Testis (tissue), 3 donors: ENCODE measurements around the gene CRABP2. TPM values are rescaled to one million over a fixed set of nuclear protein-coding genes. Genes with fewer than 3 reads are reported as not detected.
A peak's percentile ranks its signal among the peaks of the same experiment; 100 is the strongest.

Source experiments
- DNase-seq: peaks from one replicate; pipeline ENCODE4 v3.0.0-alpha.2; 2019
- H3K27ac ChIP-seq, 2 donors: fragments of 200-600 bp; sonication (generic); one replicate each; pipeline ENCODE4 v1.5.1; 2019
- H3K27me3 ChIP-seq: fragments of 200-600 bp; sonication (generic); one replicate; pipeline ENCODE4 v1.5.1; 2019
- H3K36me3 ChIP-seq: fragments of 200-600 bp; sonication (generic); one replicate; pipeline ENCODE4 v1.5.1; 2017; ENCODE audit warnings: low read depth; ENCODE audit errors: missing control alignments
- H3K4me1 ChIP-seq: fragments of 200-600 bp; sonication (generic); one replicate; pipeline ENCODE4 v1.5.1; 2019
- H3K4me3 ChIP-seq, 2 donors: fragments of 200-600 bp; sonication (generic); one replicate each; pipeline ENCODE4 v1.5.1; 2017 to 2019
- H3K9me3 ChIP-seq: fragments of 200-600 bp; sonication (generic); one replicate; pipeline ENCODE4 v1.5.1; 2017
- POLR2A ChIP-seq: fragments of 450-650 bp; IDR thresholded peaks from one replicate; pipeline ENCODE4 v1.6.1; 2017; ENCODE audit warnings: antibody characterized with exemption, mild to moderate bottlenecking, moderate library complexity
- WGBS, 2 donors: methylation state at CpG; one replicate each; pipeline ENCODE4 v1.1.5; 2018; 5-methylcytosine and 5-hydroxymethylcytosine counted together
- intact Hi-C: fragments of 100-400 bp; cut with DNase I; formaldehyde crosslinking; loops from one replicate; pipeline ENCODE4 v1.15.1; 2023; ENCODE audit warnings: low total_unique reads
- polyA plus RNA-seq: library from polyadenylated mRNA; stranded (reverse); fragments of 350-450 nt; fragmentation: Illumina TruSeq; extraction: RNeasy Lipid Tissue Mini Kit (QIAGEN cat#74804); gene quantifications from one replicate; pipeline ENCODE4 v1.2.3, GENCODE V29; 2014; ENCODE audit warnings: low read depth, low replicate concordance; ENCODE audit not compliant: insufficient read depth
- total RNA-seq, 2 donors: library from RNA; depleted of rRNA; stranded (reverse); fragments of >200 nt; gene quantifications; one replicate each; pipeline ENCODE4 v1.2.3, GENCODE V29; 2016
- TF ChIP-seq, protein P1 (sequence below), 3 experiments: fragments of 450-650 bp in 2 of 3; fragments of 200-600 bp in 1 of 3; sonication (generic) in 1 of 3; IDR thresholded peaks; one replicate each; pipeline ENCODE4 v1.5.1; 2016 to 2019; ENCODE audit warnings: antibody characterized with exemption in 3 of 3, mild to moderate bottlenecking in 2 of 3, moderate library complexity in 1 of 3

The CRABP2 gene
- total and polyA plus RNA-seq, 3 donors from 2014 or later = 2.1 to 21.0 (median 6.8) TPM

DNA sequence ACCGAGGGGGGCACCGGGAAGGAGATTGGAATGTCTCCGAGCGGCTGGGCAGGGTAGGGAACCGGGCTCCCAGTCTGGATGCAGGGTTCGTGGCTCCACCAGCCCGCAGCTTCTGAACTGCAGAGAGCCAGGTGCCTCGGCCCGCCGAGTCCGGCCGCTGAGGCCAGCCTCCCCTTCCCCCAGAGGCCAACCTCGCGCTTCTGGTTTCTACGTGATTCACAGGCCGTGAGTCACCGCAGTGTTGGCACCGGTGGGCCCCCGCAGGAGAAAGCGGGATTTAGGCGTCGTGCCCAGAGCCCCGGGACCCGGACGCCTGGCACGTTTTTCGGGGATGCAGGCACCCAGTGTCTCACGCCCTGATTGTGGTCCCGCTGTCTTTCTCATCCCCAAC, 458 bp downstream of the CRABP2 start:
- no peak for DNase-seq
- WGBS, 2 donors = 2 to 4% methylated on average over 28 to 29 of the region's 29 CpGs
- Histone ChIP-seq H3K4me3 (peak overlapping the region; percentile 34 to 58), H3K27ac (no peak overlapping the region), H3K36me3 (no peaks in the 10 kb centered on the region), H3K27me3 (no peaks in the 10 kb centered on the region), H3K4me1 (peaks cover 32% of the 10 kb centered on the region), H3K9me3 (no peaks in the 10 kb centered on the region)
- intact Hi-C loops = no loop called here
- TF ChIP-seq POLR2A = no peak
- TF ChIP-seq, protein P1, sequence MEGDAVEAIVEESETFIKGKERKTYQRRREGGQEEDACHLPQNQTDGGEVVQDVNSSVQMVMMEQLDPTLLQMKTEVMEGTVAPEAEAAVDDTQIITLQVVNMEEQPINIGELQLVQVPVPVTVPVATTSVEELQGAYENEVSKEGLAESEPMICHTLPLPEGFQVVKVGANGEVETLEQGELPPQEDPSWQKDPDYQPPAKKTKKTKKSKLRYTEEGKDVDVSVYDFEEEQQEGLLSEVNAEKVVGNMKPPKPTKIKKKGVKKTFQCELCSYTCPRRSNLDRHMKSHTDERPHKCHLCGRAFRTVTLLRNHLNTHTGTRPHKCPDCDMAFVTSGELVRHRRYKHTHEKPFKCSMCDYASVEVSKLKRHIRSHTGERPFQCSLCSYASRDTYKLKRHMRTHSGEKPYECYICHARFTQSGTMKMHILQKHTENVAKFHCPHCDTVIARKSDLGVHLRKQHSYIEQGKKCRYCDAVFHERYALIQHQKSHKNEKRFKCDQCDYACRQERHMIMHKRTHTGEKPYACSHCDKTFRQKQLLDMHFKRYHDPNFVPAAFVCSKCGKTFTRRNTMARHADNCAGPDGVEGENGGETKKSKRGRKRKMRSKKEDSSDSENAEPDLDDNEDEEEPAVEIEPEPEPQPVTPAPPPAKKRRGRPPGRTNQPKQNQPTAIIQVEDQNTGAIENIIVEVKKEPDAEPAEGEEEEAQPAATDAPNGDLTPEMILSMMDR (IDR thresholded peaks at IDR 0.05) = no peak

DNA sequence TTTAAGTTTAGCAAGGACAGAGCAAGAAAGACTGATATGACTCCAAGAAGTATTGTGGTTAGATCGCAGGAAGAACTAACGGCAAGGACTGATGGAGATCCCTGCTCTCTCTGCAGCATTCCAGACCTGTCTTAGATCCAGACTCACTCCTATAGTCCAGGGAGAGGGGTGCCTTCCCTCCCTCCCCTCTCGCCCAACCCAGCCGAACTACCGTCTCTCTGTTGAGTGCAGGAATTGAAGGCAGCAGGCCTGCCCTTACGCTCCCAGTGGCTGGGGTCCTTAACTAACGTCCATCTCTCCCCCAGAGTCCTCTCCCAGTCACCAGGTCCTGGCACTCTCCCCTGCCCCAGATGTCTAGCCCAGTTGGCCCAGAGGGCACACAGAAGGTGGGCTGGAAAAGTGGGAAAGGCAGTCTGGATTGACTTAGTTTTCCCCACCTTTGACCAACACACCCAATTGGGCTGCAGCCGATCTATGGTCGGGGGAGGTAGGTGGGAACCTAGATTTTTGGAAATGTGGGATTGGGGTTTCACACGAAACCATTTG, 1.1 kb downstream of the CRABP2 start:
- intact Hi-C loops = no loop called here
- WGBS, 2 donors = 41 to 51% methylated on average over 6 to 10 of the region's 10 CpGs
- Histone ChIP-seq H3K27ac (no peak overlapping the region), H3K27me3 (no peaks in the 10 kb centered on the region), H3K4me3 (no peak overlapping the region), H3K4me1 (peaks cover 32% of the 10 kb centered on the region), H3K36me3 (no peaks in the 10 kb centered on the region), H3K9me3 (no peaks in the 10 kb centered on the region)
- DNase-seq = no peak
- TF ChIP-seq POLR2A = no peak
- TF ChIP-seq, protein P1 (IDR thresholded peaks at IDR 0.05) = no peak

DNA sequence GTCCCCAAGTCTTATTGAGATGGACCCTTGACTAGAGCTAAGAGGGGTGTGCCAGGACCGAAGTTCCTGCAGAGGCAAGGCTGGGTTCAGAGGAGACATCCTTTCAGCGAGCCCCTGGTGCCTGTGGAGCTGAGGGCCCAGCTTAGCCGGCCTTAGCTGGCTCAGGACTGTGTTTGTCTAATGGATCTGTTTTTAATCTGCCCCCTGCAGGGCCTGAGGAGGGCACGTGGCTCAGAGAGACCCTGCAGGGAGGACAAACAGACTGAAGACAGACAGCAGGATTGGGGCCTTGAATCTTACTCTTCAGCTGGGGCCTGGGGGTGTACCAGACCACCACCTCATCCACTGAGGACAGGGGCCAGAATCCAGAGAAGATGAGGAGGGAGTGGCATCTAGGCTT, 1.6 kb downstream of the CRABP2 start:
- no peak for DNase-seq
- Histone ChIP-seq H3K9me3 (no peaks in the 10 kb centered on the region), H3K4me1 (peaks cover 32% of the 10 kb centered on the region), H3K27me3 (no peaks in the 10 kb centered on the region), H3K36me3 (no peaks in the 10 kb centered on the region), H3K27ac (no peak overlapping the region), H3K4me3 (no peak overlapping the region)
- intact Hi-C loops = no loop called here
- TF ChIP-seq, protein P1 (IDR thresholded peaks at IDR 0.05) = no peak
- no peak for TF ChIP-seq POLR2A
- WGBS, 2 donors = 65 to 73% methylated on average over 4 of the region's 4 CpGs

DNA sequence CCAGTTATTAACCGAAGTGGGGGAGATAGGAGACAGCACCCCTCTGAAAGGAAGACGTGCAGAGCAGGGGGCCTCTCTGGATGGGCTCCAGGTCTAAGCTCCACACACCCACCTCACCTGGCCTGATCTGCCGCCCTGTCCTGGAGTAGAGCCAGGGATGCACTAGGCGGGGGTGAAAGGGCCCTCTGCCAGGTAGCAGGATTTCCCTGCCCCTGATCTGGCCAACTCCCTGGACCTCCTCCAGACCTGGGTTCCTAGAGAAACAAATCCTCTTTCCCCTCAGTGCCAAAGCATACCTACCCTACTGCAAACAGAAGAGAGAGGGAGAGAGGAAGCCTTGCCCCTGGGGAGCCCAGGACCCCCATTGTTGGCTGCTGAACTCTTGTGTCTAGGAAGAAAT, 2.0 kb downstream of the CRABP2 start:
- Histone ChIP-seq H3K27ac (no peak overlapping the region), H3K36me3 (no peaks in the 10 kb centered on the region), H3K4me3 (no peak overlapping the region), H3K4me1 (peaks cover 32% of the 10 kb centered on the region), H3K9me3 (no peaks in the 10 kb centered on the region), H3K27me3 (no peaks in the 10 kb centered on the region)
- intact Hi-C loops = no loop called here
- TF ChIP-seq POLR2A = no peak
- TF ChIP-seq, protein P1 (IDR thresholded peaks at IDR 0.05) = no peak
- 89 to 98% methylated on average over 4 of the region's 4 CpGs for WGBS, 2 donors
- no peak for DNase-seq
